NK-92 (cell line): ENCODE data around the gene ALOXE3.

Experiments
- DNase-seq: peaks from one replicate; lab custom pipeline; 2025; ENCODE audit not compliant: unreplicated experiment; lab: John Stamatoyannopoulos, UW

Gene ALOXE3

GRCh38 chr17:8142887-8143580 lies 24.7 kb upstream of the ALOXE3 start:
- DNase-seq = no peak

DNA sequence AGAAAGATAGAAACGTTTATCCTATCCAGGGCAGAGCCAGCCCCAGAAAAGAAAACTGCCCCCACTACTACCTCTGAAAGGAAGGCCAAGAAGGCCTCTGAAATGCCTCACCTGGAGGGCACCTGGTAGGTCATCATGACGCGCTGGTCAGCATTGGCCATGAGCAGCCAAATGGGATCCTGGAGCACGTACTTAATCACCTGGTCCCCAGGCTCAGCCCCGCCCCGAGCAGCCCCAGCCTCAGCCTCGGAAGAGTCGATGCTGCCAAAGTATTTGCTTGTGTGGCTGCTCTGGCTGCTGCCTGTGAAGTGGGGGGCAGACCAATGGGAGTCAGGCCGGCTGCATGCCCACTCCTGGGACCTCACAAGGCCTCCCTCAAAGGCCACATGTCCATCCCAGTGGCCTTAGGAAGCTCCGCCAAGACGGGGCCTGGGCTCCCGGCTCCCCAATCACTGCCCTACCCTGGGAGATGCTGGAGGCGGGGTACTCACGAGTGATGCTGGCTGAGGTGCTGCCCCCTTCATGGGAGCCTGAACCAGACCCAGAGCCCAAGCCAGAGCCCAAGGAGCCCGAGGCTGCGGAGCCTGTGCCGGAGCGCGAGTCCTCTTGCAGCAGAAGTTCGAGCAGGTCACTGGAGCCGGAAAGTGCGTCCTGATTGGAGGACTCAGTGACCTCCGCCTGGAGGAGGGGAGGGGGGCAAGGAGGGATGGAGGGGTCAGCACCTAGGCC lies 24.0 kb upstream of the ALOXE3 start:
- no peak for DNase-seq

DNA sequence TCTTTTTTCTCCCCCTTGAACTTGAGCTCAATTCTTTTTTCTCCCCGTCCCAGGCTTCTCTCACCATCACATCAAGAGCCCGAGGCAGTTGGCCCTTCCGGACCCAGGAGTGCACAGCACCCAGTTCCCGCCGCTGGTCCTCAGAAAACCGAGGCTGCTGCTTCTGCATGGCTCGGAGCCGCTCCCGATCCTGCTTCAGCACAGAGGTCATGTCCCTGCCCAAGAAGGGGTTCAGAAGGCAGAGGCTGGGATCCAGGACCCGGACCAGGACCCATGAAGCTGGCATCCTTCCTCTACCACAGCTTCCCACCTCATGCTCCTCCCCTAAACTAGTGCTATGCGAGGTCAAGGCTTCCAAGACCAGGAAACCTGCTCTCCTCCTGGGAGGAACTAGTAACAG lies 23.4 kb upstream of the ALOXE3 start:
- no peak for DNase-seq

DNA sequence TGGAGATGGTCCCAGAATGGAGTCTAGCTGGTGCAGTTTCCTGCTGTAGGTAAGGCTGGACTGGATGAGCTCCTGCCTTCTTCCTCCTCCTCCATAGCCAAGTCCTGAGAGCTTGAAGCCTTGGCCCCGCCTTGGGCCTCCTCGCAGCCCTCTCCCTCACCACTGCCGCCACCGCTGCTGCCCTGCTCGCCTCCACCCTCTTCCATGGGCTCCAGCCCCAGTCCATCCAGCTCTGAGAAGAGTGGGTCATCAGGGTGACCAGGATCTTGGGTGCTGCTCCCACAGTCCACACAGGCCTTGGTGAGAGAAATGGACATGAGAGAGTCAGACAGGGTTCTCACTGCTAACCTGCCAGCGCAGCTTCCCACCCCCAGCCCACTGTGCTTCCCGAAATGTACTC lies 22.7 kb upstream of the ALOXE3 start:
- no peak for DNase-seq

- DNase-seq = no peak
Observed at GRCh38 chr17:8140065-8141029, 22.0 kb upstream of the ALOXE3 start.

GRCh38 chr17:8138672-8139371 lies 20.5 kb upstream of the ALOXE3 start:
- DNase-seq = peak; percentile 45

GRCh38 chr17:8138374-8138671 lies 20.0 kb upstream of the ALOXE3 start:
- no peak for DNase-seq

- DNase-seq = no peak
Observed at GRCh38 chr17:8137645-8138373, 19.5 kb upstream of the ALOXE3 start.

DNA sequence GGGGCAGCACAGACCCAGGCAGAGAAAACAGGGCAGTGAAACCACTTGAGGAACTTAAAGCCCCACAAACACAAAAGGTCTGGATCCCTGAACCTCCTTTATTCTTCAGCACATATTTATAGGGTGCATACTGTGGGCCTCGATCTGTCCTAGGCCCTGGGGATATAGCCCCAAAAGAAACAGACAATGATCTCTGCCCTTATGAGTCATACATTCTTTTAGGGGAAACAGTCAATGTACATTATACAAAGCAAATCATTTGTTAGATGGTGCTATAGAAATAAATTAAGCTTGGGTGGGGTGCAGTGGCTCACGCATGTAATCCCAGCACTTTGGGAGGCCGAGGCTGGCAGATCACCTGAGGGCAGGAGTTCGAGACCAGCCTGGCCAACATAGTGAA lies 15.6 kb upstream of the ALOXE3 start:
- DNase-seq = no peak

DNA sequence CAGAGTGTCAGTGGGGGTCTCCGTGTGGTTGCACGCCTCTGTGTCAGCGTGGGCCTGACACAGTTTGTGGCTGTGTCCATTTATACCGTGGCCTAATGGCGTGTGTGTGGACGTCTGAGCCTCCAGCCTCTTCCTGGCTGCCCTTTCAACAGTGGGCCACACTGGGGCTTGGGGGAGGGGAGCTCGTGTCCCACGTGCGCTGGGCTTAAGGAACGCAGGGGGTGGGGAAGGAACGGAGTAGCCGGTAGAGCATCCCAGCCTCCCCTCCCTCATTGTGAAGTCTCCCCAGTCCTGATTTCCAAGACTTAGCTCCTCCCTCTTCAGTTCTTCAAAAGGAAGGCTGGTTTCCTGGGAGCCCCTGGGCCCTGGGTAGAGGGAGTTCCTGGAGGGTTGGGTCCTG lies 15.1 kb upstream of the ALOXE3 start:
- no peak for DNase-seq

DNA sequence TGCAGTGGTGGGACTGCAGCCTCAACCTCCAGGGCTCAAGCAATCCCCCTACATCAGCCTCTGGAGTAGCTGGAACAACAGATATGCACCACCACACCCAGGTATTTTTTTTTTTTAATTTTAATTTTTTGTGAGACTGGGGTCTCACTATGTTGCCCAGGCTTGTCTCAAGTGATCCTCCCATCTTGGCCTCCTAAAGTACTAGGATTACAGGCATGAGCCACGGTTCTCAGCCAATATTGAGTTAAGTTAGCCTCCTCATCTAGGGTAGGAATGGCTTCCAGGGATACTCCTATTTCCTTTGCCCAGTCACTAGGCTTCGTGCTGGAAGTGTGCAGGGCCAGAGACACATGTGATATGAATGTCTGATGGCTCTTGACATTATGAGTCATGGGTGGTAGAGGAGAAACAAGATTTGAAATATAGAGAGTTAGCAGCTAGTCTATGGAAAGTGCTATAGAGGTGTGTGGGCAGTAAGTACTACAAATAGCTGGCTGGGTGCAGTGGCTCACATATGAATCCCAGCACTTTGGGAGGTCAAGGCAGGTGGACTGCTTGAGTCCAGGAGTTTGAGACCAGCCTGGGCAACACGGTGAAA lies 13.6 kb upstream of the ALOXE3 start:
- DNase-seq = no peak

GRCh38 chr17:8128125-8128784 lies 9.9 kb upstream of the ALOXE3 start:
- DNase-seq = no peak

DNA sequence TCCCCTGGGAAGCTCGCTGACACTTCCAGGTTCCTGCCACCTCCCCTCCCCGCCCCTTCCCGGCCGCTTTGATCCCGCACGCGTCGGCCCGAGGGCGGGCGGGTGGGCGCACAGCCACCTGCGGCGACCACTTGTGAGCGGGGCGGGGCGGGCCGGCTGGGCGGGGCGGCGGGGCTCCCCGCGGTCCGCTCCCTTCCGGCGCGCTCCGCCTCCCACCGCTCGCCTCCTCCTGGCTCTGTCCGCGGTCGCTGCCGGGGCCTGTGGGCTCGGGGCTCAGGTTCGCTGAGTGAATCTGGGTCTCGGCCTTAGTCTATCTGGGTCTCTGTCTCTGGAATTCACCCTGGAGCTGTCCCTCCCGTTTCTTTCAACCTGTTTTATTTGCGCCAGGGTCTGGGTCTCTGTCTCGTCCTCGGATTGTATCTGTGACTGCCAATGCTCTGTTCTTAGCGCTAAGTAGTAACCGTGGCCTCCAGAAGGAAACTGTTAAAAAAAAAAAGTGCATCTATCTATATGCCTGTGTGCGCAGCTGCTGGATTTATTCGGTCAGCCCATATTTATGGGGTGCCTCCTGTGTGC lies 8.3 kb upstream of the ALOXE3 start:
- no peak for DNase-seq

DNA sequence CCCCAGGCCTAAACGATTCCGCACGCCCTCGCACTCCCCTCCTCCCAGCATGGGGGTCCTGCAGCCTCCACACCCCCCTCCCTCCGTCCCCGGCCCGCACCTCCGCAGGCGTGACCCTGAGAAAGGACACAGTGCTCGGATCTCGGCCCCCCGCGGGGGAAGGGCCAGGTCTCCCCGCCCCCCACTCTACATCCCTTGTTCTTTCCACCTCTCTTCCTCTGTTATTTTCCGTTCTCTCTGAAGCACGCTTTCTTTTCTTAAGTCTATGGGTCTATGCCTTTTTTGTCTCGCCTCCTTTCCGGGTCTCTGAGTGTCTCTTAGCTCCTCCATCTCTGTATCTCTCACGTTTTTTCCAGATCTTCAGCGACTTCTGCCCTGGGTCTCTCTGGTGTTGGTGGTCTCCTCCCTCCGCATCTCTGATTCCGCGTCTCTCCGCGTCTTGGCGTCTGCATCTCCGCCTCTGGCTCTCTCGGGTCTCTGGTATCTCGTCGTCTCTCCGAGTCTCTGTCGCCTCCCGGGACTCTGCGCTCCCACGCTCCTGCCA lies 7.7 kb upstream of the ALOXE3 start:
- no peak for DNase-seq

DNA sequence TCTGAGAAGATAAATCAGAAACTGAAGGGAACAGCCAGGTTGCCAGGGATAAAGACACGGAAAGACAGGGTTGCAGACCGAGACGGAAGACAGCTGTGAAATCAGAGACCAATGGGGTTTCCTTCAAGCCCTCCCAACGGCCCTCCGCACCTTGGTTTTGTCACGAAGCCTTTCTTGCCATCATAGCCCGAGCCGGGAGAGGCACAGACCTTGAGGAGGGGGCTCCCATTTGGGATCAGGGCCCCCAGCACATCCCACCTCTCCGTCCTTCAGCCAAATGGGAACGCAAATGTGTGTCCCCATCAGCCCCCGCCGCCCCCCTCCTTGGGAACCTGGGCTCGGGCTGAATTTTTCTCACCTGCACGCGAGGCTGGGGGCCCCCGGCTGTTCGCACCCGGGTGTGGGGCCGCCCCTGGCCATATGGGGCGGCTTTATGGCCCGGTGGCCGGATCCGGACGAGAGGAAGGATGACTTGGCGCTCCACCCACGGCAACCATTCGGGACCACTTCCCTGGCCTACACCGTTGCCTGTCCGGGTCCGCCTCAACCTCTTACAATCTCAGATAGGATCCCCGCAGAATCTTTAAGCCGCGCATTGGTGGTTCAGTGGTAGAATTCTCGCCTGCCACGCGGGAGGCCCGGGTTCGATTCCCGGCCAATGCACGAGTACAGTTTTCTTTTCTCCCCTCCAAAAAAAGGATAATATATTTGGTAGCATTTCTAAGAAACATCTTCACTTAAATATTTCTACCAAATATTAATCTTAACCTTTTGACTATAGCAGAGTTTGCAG lies 7.0 kb upstream of the ALOXE3 start:
- peak; percentile 40 for DNase-seq

- DNase-seq = no peak
Observed at GRCh38 chr17:8124350-8125153, 6.2 kb upstream of the ALOXE3 start.

DNA sequence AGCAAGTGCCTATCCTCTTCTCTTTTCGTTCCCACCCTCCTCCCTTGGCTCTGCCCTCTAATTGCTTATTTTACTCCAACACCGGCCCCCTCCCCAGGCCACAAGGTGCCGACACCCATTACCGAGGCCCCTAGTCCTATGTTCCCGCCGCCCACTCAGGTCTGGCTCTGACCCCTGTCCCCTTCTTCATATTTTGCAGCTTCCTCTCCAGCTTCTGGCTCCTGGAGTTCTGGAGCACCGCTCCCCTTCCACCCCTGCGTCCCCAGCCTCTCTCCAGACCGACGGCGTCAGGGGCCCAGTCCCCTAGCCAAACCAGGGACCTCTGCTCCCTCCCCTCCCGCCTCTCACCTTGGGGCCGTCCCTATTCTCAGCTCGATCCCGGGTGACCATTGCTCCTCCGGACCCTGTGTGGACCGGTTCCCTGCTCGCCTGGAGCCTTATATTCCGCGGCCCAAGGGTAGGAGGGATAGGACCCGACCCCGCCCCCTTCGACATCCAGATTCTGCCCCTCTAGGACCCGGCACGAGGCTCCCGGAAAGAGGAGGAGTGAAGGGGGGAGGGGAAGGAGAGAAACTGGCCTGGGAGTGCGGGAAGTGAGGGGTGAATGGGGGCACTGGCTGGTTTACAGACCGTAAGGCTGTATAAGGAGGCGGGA lies 5.5 kb upstream of the ALOXE3 start, which contains the start of gene HES7:
Gene HES7 (minus strand): TSS at position 412 of the 655 bp plus-strand sequence. CDS start 22 bp downstream, at position 390.
- no peak for DNase-seq
